Neural progenitor cell (in vitro differentiated cells): ENCODE data around the gene TNFRSF8. TPM values are rescaled to one million over a fixed set of nuclear protein-coding genes. Genes with fewer than 3 reads are reported as not detected.
A peak's percentile ranks its signal among the peaks of the same experiment; 100 is the strongest.

Source experiments
- DNase-seq: peaks from one replicate; pipeline ENCODE4 v3.0.0-alpha.2; 2016; ENCODE audit warnings: low spot score
- H2AFZ ChIP-seq: fragments of 200-600 bp; sonication (generic); replicated peaks from 2 replicates; pipeline ENCODE4 v1.6.1; 2016; ENCODE audit warnings: antibody characterized with exemption
- H3F3A ChIP-seq: fragments of 200-600 bp; sonication (generic); 2 replicates; pipeline ENCODE4 v1.6.1; 2016; ENCODE audit warnings: antibody characterized with exemption, low read depth
- H3K27ac ChIP-seq: fragments of 200-600 bp; sonication (generic); 2 replicates; pipeline ENCODE4 v1.5.1; 2016; ENCODE audit warnings: mild to moderate bottlenecking
- H3K27me3 ChIP-seq: fragments of 200-600 bp; sonication (generic); 2 replicates; pipeline ENCODE4 v1.6.1; 2016; ENCODE audit warnings: mild to moderate bottlenecking, moderate library complexity
- H3K36me3 ChIP-seq: fragments of 200-600 bp; sonication (generic); 2 replicates; pipeline ENCODE4 v1.5.1; 2016
- H3K4me1 ChIP-seq: fragments of 200-600 bp; sonication (generic); 2 replicates; pipeline ENCODE4 v1.6.1; 2016; ENCODE audit warnings: mixed run types
- H3K4me2 ChIP-seq: fragments of 200-600 bp; sonication (generic); 2 replicates; pipeline ENCODE4 v1.6.1; 2016
- H3K4me3 ChIP-seq: fragments of 200-600 bp; sonication (generic); 2 replicates; pipeline ENCODE4 v1.5.1; 2016
- H3K79me2 ChIP-seq: fragments of 200-600 bp; sonication (generic); 2 replicates; pipeline ENCODE4 v1.6.1; 2016; ENCODE audit warnings: low read depth
- H3K9ac ChIP-seq: fragments of 200-600 bp; sonication (generic); 2 replicates; pipeline ENCODE4 v1.6.1; 2016
- H3K9me3 ChIP-seq: fragments of 200-600 bp; sonication (generic); 2 replicates; pipeline ENCODE4 v1.5.1; 2016; ENCODE audit warnings: low read depth
- H4K20me1 ChIP-seq: fragments of 200-600 bp; sonication (generic); 2 replicates; pipeline ENCODE4 v1.6.1; 2016; ENCODE audit warnings: low read depth
- H3K27ac Mint-ChIP-seq: 3 replicates; pipeline ENCODE4 v1.8.0; 2021; ENCODE audit warnings: mixed read lengths
- H3K27me3 Mint-ChIP-seq: 2 replicates; pipeline ENCODE4 v1.8.0; 2022; ENCODE audit warnings: low read depth, mild to moderate bottlenecking, inconsistent platforms, moderate library complexity, mixed read lengths; ENCODE audit not compliant: insufficient read depth
- H3K36me3 Mint-ChIP-seq: 3 replicates; pipeline ENCODE4 v1.8.0; 2021; ENCODE audit warnings: mixed read lengths
- H3K4me1 Mint-ChIP-seq: 3 replicates; pipeline ENCODE4 v1.8.0; 2021; ENCODE audit warnings: mixed read lengths
- H3K4me3 Mint-ChIP-seq: 3 replicates; pipeline ENCODE4 v1.8.0; 2021; ENCODE audit warnings: mild to moderate bottlenecking, moderate library complexity, mixed read lengths
- H3K9me3 Mint-ChIP-seq: 3 replicates; pipeline ENCODE4 v1.8.0; 2020; ENCODE audit warnings: mixed read lengths
- EZH2 ChIP-seq: fragments of 200-600 bp; sonication (generic); IDR thresholded peaks from 2 replicates; pipeline ENCODE4 v1.6.1; 2017; ENCODE audit warnings: antibody characterized with exemption, mild to moderate bottlenecking, moderate library complexity
- EZH2phosphoT487 ChIP-seq: fragments of 200-600 bp; sonication (generic); IDR thresholded peaks from 2 replicates; pipeline ENCODE4 v1.6.1; 2017; ENCODE audit warnings: antibody characterized with exemption
- total RNA-seq: library from RNA; depleted of rRNA; stranded (reverse); fragments of >200 nt; gene quantifications from 2 replicates; pipeline ENCODE4 v1.2.3, GENCODE V29; 2015; ENCODE audit warnings: low replicate concordance
- TF ChIP-seq, protein P1 (sequence below): fragments of 200-600 bp; sonication (generic); IDR thresholded peaks from 2 replicates; pipeline ENCODE4 v1.5.1; 2017; ENCODE audit warnings: antibody characterized with exemption, mild to moderate bottlenecking

Gene TNFRSF8
- total RNA-seq, 1 donor from 2014 or later: not detected

DNA sequence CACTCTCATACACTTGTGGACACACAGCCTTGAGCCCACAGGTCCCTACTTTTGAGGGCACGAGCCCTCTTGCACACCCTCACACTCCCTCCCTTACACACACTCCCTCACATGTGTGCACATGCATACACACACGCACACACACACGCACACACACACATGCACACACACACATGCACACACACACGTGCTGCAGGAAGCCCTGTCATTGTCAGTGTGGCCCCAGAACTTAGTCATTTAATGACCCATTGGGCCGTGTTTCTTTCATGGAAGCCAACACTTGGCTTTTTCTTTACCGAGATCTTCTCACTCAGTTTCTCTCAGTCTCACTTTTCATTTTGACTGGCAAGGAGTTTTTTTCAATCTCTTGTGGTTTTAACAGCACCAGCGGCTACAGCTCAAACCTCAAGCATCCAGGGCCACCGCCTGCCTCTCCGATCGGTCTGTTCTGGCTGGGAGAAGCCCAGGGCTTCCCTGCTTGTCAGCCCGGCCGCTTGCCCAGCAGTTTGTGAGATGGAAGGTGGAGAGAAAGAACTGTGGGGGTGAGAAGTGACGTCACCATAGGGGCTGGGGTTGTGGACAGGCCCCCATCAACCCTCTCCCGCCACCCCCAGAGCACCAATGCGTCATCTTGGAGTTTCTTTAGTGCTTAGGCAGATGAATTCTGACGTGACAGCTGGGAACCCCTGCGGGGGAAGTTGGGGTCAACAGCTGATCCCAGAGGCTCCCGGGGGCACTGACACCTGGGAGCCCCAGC, 15.8 kb upstream of the TNFRSF8 start:
- Mint-ChIP-seq H3K9me3 (no peaks in the 10 kb centered on the region), H3K27me3 (peaks cover 4% of the 10 kb centered on the region), H3K36me3 (no peaks in the 10 kb centered on the region), H3K27ac (no peak overlapping the region), H3K4me3 (no peak overlapping the region), H3K4me1 (peaks cover 13% of the 10 kb centered on the region)
- Histone ChIP-seq H3F3A (peaks cover 5% of the 10 kb centered on the region), H3K9ac (no peak overlapping the region), H3K79me2 (no peaks in the 10 kb centered on the region), H3K4me1 (peaks cover 6% of the 10 kb centered on the region), H3K9me3 (no peaks in the 10 kb centered on the region), H3K27me3 (peaks cover 4% of the 10 kb centered on the region), H3K27ac (no peak overlapping the region), H2AFZ (no peak overlapping the region), H3K4me2 (no peak overlapping the region), H3K4me3 (no peak overlapping the region), H4K20me1 (no peaks in the 10 kb centered on the region), H3K36me3 (no peaks in the 10 kb centered on the region)
- TF ChIP-seq, protein P1, sequence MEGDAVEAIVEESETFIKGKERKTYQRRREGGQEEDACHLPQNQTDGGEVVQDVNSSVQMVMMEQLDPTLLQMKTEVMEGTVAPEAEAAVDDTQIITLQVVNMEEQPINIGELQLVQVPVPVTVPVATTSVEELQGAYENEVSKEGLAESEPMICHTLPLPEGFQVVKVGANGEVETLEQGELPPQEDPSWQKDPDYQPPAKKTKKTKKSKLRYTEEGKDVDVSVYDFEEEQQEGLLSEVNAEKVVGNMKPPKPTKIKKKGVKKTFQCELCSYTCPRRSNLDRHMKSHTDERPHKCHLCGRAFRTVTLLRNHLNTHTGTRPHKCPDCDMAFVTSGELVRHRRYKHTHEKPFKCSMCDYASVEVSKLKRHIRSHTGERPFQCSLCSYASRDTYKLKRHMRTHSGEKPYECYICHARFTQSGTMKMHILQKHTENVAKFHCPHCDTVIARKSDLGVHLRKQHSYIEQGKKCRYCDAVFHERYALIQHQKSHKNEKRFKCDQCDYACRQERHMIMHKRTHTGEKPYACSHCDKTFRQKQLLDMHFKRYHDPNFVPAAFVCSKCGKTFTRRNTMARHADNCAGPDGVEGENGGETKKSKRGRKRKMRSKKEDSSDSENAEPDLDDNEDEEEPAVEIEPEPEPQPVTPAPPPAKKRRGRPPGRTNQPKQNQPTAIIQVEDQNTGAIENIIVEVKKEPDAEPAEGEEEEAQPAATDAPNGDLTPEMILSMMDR: no peak
- TF ChIP-seq EZH2 (no peak), EZH2phosphoT487 (no peak)
- no peak for DNase-seq

DNA sequence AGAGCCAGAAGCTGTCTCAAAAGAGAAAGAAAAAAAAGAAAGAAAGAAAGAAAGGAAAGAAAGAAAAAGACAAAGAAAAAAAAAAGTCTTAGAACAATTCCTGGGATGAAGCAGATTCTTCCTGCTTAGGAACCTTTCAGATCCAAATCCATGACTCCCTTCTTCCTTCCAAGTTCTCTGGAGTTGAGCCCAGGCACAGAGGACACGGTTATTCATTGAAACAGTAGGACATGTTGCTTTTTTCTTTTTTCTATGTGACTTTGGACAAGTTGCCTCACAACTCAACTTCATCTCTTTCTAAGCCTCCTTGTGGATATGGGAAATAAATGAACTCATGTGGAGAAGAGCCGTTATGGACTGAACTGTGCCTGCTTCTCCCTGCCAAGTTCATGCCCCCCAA, 14.7 kb upstream of the TNFRSF8 start:
- TF ChIP-seq, protein P1: no peak
- TF ChIP-seq EZH2 (no peak), EZH2phosphoT487 (no peak)
- no peak overlapping the region for H3K4me3 ChIP-seq
- H4K20me1 ChIP-seq: no peaks in the 10 kb centered on the region
- H3K4me1 ChIP-seq: peaks cover 6% of the 10 kb centered on the region
- H3K9me3 Mint-ChIP-seq: no peaks in the 10 kb centered on the region
- H3K4me1 Mint-ChIP-seq: peaks cover 20% of the 10 kb centered on the region
- H3K27ac Mint-ChIP-seq: no peak overlapping the region
- no peak overlapping the region for H3K9ac ChIP-seq
- no peak overlapping the region for H3K4me2 ChIP-seq
- H2AFZ ChIP-seq: no peak overlapping the region
- H3K4me3 Mint-ChIP-seq: no peak overlapping the region
- H3K27me3 ChIP-seq: peaks cover 4% of the 10 kb centered on the region
- no peaks in the 10 kb centered on the region for H3K36me3 Mint-ChIP-seq
- no peaks in the 10 kb centered on the region for H3K9me3 ChIP-seq
- peaks cover 5% of the 10 kb centered on the region for H3F3A ChIP-seq
- no peaks in the 10 kb centered on the region for H3K36me3 ChIP-seq
- H3K79me2 ChIP-seq: no peaks in the 10 kb centered on the region
- no peak overlapping the region for H3K27ac ChIP-seq
- H3K27me3 Mint-ChIP-seq: peaks cover 4% of the 10 kb centered on the region
- DNase-seq: no peak

DNA sequence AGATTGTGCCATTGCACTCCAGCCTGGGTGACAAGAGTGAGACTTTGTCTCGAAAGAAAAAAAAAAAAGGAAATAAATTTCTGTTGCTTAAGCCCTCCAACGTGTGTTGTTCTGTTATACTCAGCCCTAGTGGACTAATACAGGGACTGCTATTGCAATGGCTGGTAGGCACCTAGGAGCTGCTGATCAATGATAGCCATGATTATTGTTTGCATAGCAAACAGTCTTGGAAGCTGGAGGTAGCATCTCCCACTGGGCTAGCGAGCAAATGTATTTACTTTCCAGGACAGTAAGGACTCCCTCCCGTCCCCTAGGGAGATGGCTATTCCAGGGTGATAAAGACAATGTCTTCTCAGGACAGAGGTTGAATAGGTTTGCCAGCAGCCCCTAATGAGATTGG, 13.5 kb upstream of the TNFRSF8 start:
- Mint-ChIP-seq H3K36me3 (no peaks in the 10 kb centered on the region), H3K4me1 (peaks cover 25% of the 10 kb centered on the region), H3K9me3 (no peaks in the 10 kb centered on the region), H3K27ac (no peak overlapping the region), H3K4me3 (no peak overlapping the region), H3K27me3 (peaks cover 7% of the 10 kb centered on the region)
- H3K9me3 ChIP-seq: no peaks in the 10 kb centered on the region
- no peaks in the 10 kb centered on the region for H3K79me2 ChIP-seq
- H3K27me3 ChIP-seq: peaks cover 4% of the 10 kb centered on the region
- no peak overlapping the region for H3K9ac ChIP-seq
- no peak for TF ChIP-seq EZH2
- TF ChIP-seq, protein P1: peak; percentile 31
- no peak for DNase-seq
- peaks cover 5% of the 10 kb centered on the region for H3F3A ChIP-seq
- no peak overlapping the region for H2AFZ ChIP-seq
- H3K4me1 ChIP-seq: peaks cover 6% of the 10 kb centered on the region
- H3K27ac ChIP-seq: no peak overlapping the region
- H3K4me2 ChIP-seq: no peak overlapping the region
- H3K4me3 ChIP-seq: no peak overlapping the region
- no peaks in the 10 kb centered on the region for H4K20me1 ChIP-seq
- no peaks in the 10 kb centered on the region for H3K36me3 ChIP-seq
